Measurements from ENCODE around the gene SRGAP1.

- TF ChIP-seq POLR2A (IDR thresholded peaks at IDR 0.05), result no peak
- no peak for TF ChIP-seq CTCF (IDR thresholded peaks at IDR 0.05)
- no peak for TF ChIP-seq EP300 (IDR thresholded peaks at IDR 0.05)
These were observed 332.5 kb downstream of the SRGAP1 start for GRCh38 chr12:64177001-64177400.
